Liver (tissue), 3 donors: ENCODE results near the gene GRIK2.

Source experiments
- CTCF ChIP-seq: fragments of 150-350 bp; IDR thresholded peaks from 2 replicates; pipeline ENCODE4 v1.5.1; 2017; ENCODE audit warnings: improper control_type of control experiment, low read depth, low read length; ENCODE audit not compliant: missing input control
- GABPA ChIP-seq, 2 donors: IDR thresholded peaks in 1 of 2; conservative IDR thresholded peaks in 1 of 2; 2 replicates each; pipeline ENCODE4 v1.6.1; 2016; ENCODE audit warnings: antibody characterized with exemption in 2 of 2, mild to moderate bottlenecking in 1 of 2, moderate library complexity in 1 of 2
- JUND ChIP-seq, 2 donors: IDR thresholded peaks; 2 replicates each; pipeline ENCODE4 v1.6.1; 2016; ENCODE audit warnings: antibody characterized with exemption in 2 of 2
- MAX ChIP-seq: IDR thresholded peaks from 2 replicates; pipeline ENCODE4 v1.6.1; 2016; ENCODE audit warnings: antibody characterized with exemption
- RAD21 ChIP-seq, 2 donors: IDR thresholded peaks; 2 replicates each; pipeline ENCODE4 v1.6.1; 2016; ENCODE audit warnings: antibody characterized with exemption in 2 of 2, mild to moderate bottlenecking in 2 of 2
- REST ChIP-seq: IDR thresholded peaks from 2 replicates; pipeline ENCODE4 v1.6.1; 2016; ENCODE audit warnings: antibody characterized with exemption, mild to moderate bottlenecking
- SP1 ChIP-seq: IDR thresholded peaks from 2 replicates; pipeline ENCODE4 v1.6.1; 2018; ENCODE audit warnings: antibody characterized with exemption, mild to moderate bottlenecking
- TAF1 ChIP-seq: conservative IDR thresholded peaks from 2 replicates; pipeline ENCODE4 v1.6.1; 2016; ENCODE audit warnings: antibody characterized with exemption, mild to moderate bottlenecking
- YY1 ChIP-seq: IDR thresholded peaks from 2 replicates; pipeline ENCODE4 v1.6.1; 2016; ENCODE audit warnings: antibody characterized with exemption, mild to moderate bottlenecking
- donor health status: healthy.
- donor health status: healthy.

- TF ChIP-seq CTCF (peak; percentile 19), REST (no peak), MAX (no peak), GABPA (IDR thresholded peaks at IDR 0.05 in 1 of 2, conservative IDR thresholded peaks at IDR 0.05 in 1 of 2) (no peak), JUND (IDR thresholded peaks at IDR 0.05) (no peak), RAD21 (IDR thresholded peaks at IDR 0.05) (peak; percentile 17 to 75), TAF1 (no peak), SP1 (no peak), YY1 (no peak)
Measured at GRCh38 chr6:101686653-101687052, 293.1 kb downstream of the GRIK2 start.
